Measurements from ENCODE around the gene CADM4.

The CADM4 gene

GRCh38 chr19:43631491-43631890, 8.2 kb downstream of the CADM4 start:
- no peak for DNase-seq

GRCh38 chr19:43628646-43629326, 10.9 kb downstream of the CADM4 start:
- DNase-seq, result no peak

- DNase-seq, result no peak
These were observed 12.8 kb downstream of the CADM4 start for GRCh38 chr19:43626838-43627237.

GRCh38 chr19:43625918-43626579, 13.6 kb downstream of the CADM4 start:
- no peak for DNase-seq

GRCh38 chr19:43624933-43625332, 14.7 kb downstream of the CADM4 start:
- DNase-seq, result peak; percentile 45

GRCh38 chr19:43623889-43624670, 15.6 kb downstream of the CADM4 start:
- no peak for DNase-seq

GRCh38 chr19:43622956-43623355, 16.7 kb downstream of the CADM4 start:
- no peak for DNase-seq

- DNase-seq, result no peak
These were observed 17.6 kb downstream of the CADM4 start for GRCh38 chr19:43622070-43622469.

GRCh38 chr19:43620061-43621001, 19.3 kb downstream of the CADM4 start:
- no peak for DNase-seq

GRCh38 chr19:43619262-43620060, 20.2 kb downstream of the CADM4 start, which contains the start of gene ZNF428:
Gene ZNF428 (minus strand): TSS chr19:43619629. CDS start chr19:43614304, 5,325 bp downstream.
- peak; percentile 85 for DNase-seq

GRCh38 chr19:43618921-43619261, 20.8 kb downstream of the CADM4 start:
- no peak for DNase-seq

GRCh38 chr19:43616954-43617353, 22.7 kb downstream of the CADM4 start:
- DNase-seq, result no peak

- no peak for DNase-seq
These were observed 23.3 kb downstream of the CADM4 start for GRCh38 chr19:43616306-43616705.

- DNase-seq, result no peak
These were observed 27.3 kb downstream of the CADM4 start for GRCh38 chr19:43612374-43612773.

- DNase-seq, result no peak
These were observed 27.9 kb downstream of the CADM4 start, which contains the start of gene SRRM5 for GRCh38 chr19:43611788-43612187. Gene SRRM5 (plus strand): TSS chr19:43612088. CDS start chr19:43612122, 34 bp downstream.

GRCh38 chr19:43610493-43610892, 29.2 kb downstream of the CADM4 start:
- DNase-seq, result no peak

- no peak for DNase-seq
These were observed 29.8 kb downstream of the CADM4 start for GRCh38 chr19:43609872-43610271.

GRCh38 chr19:43607238-43608205, 32.1 kb downstream of the CADM4 start:
- no peak for DNase-seq

- DNase-seq, result no peak
These were observed 33.0 kb downstream of the CADM4 start for GRCh38 chr19:43606569-43607229.

Data from activated gamma-delta T cell (primary cell).